PFSK-1 (cell line): Measurements from ENCODE around the gene DMAC2. TPM values are rescaled to one million over a fixed set of nuclear protein-coding genes. Genes with fewer than 3 reads are reported as not detected.

ENCODE experiments used
- FOXP2 ChIP-seq: optimal IDR thresholded peaks from 2 replicates; pipeline ENCODE3; 2011; ENCODE audit warnings: borderline replicate concordance, control low read depth, inconsistent platforms; ENCODE audit not compliant: insufficient read depth; ENCODE audit errors: extremely low read length, extremely low read depth
- POLR2AphosphoS5 ChIP-seq: IDR thresholded peaks from 2 replicates; pipeline ENCODE4 v1.6.1; 2012; ENCODE audit warnings: low read depth, mild to moderate bottlenecking, control low read depth, low read length, moderate library complexity
- REST ChIP-seq, 2 experiments: IDR thresholded peaks; 2 replicates each; pipeline versions ENCODE4 v1.6.1 to v1.8.0; 2011 to 2012; ENCODE audit warnings: low read depth in 2 of 2, low read length in 2 of 2, control low read depth in 1 of 2, inconsistent platforms in 1 of 2, mild to moderate bottlenecking in 1 of 2, moderate library complexity in 1 of 2; ENCODE audit not compliant: insufficient read depth in 1 of 2
- SIN3A ChIP-seq: IDR thresholded peaks from 2 replicates; pipeline ENCODE4 v1.6.1; 2012; ENCODE audit warnings: mild to moderate bottlenecking, low read length, moderate library complexity, borderline replicate concordance; ENCODE audit not compliant: insufficient read depth
- TAF1 ChIP-seq: IDR thresholded peaks from 2 replicates; pipeline ENCODE4 v1.6.1; 2012; ENCODE audit warnings: low read length, control low read depth, borderline replicate concordance; ENCODE audit not compliant: insufficient read depth
- polyA plus RNA-seq: library from polyadenylated mRNA; unstranded; fragments of >200 nt; gene quantifications from one replicate; pipeline ENCODE4 v1.2.1, GENCODE V29; 2012; ENCODE audit warnings: low read depth, missing spikeins; ENCODE audit not compliant: insufficient read length

Gene DMAC2
- 78.7 TPM for polyA plus RNA-seq

GRCh38 chr19:41439441-41440222, at the start of gene DMAC2:
Gene DMAC2, minus strand, starts transcription at chr19:41439912. Its CDS starts 13 bp downstream, at chr19:41439899.
- TF ChIP-seq FOXP2: no peak
- TF ChIP-seq POLR2AphosphoS5: peak; percentile 93
- 0 out of 2 replicates have a peak, but pooled peaks have one; percentile 59 for TF ChIP-seq SIN3A
- TF ChIP-seq REST (IDR thresholded peaks at IDR 0.05; ENCODE audit: insufficient read depth in 1 of 2, low read depth in 2 of 2, low read length in 2 of 2): 0 out of 4 replicates have a peak, but pooled peaks of 1 of the 2 experiments have one; percentile 43
- TF ChIP-seq TAF1: peak; percentile 84

GRCh38 chr19:41484822-41485221, 45.1 kb upstream of the DMAC2 start:
- no peak for TF ChIP-seq FOXP2
- no peak for TF ChIP-seq TAF1

GRCh38 chr19:41480336-41480735, 40.6 kb upstream of the DMAC2 start:
- no peak for TF ChIP-seq SIN3A
- no peak for TF ChIP-seq FOXP2
- TF ChIP-seq REST (IDR thresholded peaks at IDR 0.05; ENCODE audit: insufficient read depth in 1 of 2, low read depth in 2 of 2, low read length in 2 of 2): no peak
- no peak for TF ChIP-seq TAF1
- no peak for TF ChIP-seq POLR2AphosphoS5

- no peak for TF ChIP-seq TAF1
- TF ChIP-seq REST (IDR thresholded peaks at IDR 0.05; ENCODE audit: insufficient read depth in 1 of 2, low read depth in 2 of 2, low read length in 2 of 2): no peak
- TF ChIP-seq FOXP2: no peak
- TF ChIP-seq SIN3A: no peak
- TF ChIP-seq POLR2AphosphoS5: no peak
These were observed 40.1 kb upstream of the DMAC2 start for GRCh38 chr19:41479757-41480191.

- TF ChIP-seq POLR2AphosphoS5 (no peak), FOXP2 (no peak), TAF1 (no peak), SIN3A (no peak), REST (IDR thresholded peaks at IDR 0.05; ENCODE audit: insufficient read depth in 1 of 2, low read depth in 2 of 2, low read length in 2 of 2) (no peak)
These were observed 39.4 kb upstream of the DMAC2 start for GRCh38 chr19:41478875-41479756.
